ACHN (cell line): Measurements from ENCODE around the gene DHX9.
"Not testable (repeated sequence)": the region's sequence is repeated elsewhere in the genome, so short reads cannot be mapped to it uniquely, and the experiment has no call there.

ENCODE experiments used
- DNase-seq: peaks from one replicate; pipeline ENCODE4 v3.0.0-alpha.2; 2015
- in situ Hi-C: cut with HindIII; loops from 2 replicates; pipeline ENCODE4 v1.10.0; 2017; ENCODE audit warnings: low sequenced_read_pairs, low pct_ligation_motif_present, low pct_unique_long_range_greater_than_20kb

DHX9 gene

GRCh38 chr1:182877331-182877730 lies 38.2 kb downstream of the DHX9 start:
- no peak for DNase-seq
- in situ Hi-C loops: no loop called here

GRCh38 chr1:182877842-182878241 lies 38.7 kb downstream of the DHX9 start:
- no peak for DNase-seq
- in situ Hi-C loops: no loop called here

GRCh38 chr1:182884872-182885271 lies 45.7 kb downstream of the DHX9 start:
- in situ Hi-C loops: no loop called here
- DNase-seq: no peak

- in situ Hi-C loops: no loop called here
- no peak for DNase-seq
Observed at GRCh38 chr1:182885591-182885990, 46.4 kb downstream of the DHX9 start.

GRCh38 chr1:182886985-182887384 lies 47.8 kb downstream of the DHX9 start:
- in situ Hi-C loops: no loop called here
- no peak for DNase-seq

GRCh38 chr1:182888736-182889531 lies 49.8 kb downstream of the DHX9 start:
- in situ Hi-C loops: no loop called here
- no peak for DNase-seq

GRCh38 chr1:182889997-182890396 lies 50.9 kb downstream of the DHX9 start:
- DNase-seq: no peak
- in situ Hi-C loops: no loop called here

- no peak for DNase-seq
Observed at GRCh38 chr1:182890927-182891610, 51.9 kb downstream of the DHX9 start.

GRCh38 chr1:182897696-182898095 lies 58.5 kb downstream of the DHX9 start:
- in situ Hi-C loops: no loop called here
- DNase-seq: no peak

More at GRCh38 chr1:182890927-182891610, 51.9 kb downstream of the DHX9 start:
- in situ Hi-C loops: no loop called here

- DNase-seq, in situ Hi-C loops: not testable (repeated sequence)
Observed at GRCh38 chr1:182901946-182902345, 62.8 kb downstream of the DHX9 start.

- no peak for DNase-seq
- in situ Hi-C loops: no loop called here
Observed at GRCh38 chr1:182905321-182905720, 66.2 kb downstream of the DHX9 start.

GRCh38 chr1:182909578-182909977 lies 70.4 kb downstream of the DHX9 start:
- in situ Hi-C loops: no loop called here
- DNase-seq: no peak

GRCh38 chr1:182910143-182910542 lies 71.0 kb downstream of the DHX9 start:
- DNase-seq: peak; percentile 7
- in situ Hi-C loops: no loop called here

- DNase-seq: no peak
- in situ Hi-C loops: no loop called here
Observed at GRCh38 chr1:182913401-182913800, 74.3 kb downstream of the DHX9 start.

GRCh38 chr1:182917378-182917777 lies 78.2 kb downstream of the DHX9 start:
- in situ Hi-C loops: no loop called here
- DNase-seq: no peak

- DNase-seq: no peak
- in situ Hi-C loops: no loop called here
Observed at GRCh38 chr1:182925661-182926060, 86.5 kb downstream of the DHX9 start.

- in situ Hi-C loops: no loop called here
- no peak for DNase-seq
Observed at GRCh38 chr1:182927693-182928433, 88.7 kb downstream of the DHX9 start.

GRCh38 chr1:182930985-182931384 lies 91.8 kb downstream of the DHX9 start:
- DNase-seq: no peak
- in situ Hi-C loops: no loop called here

GRCh38 chr1:182935716-182936115 lies 96.6 kb downstream of the DHX9 start:
- no peak for DNase-seq
- in situ Hi-C loops: no loop called here
